Measurements from ENCODE around the gene TMEM9. TPM values are rescaled to one million over a fixed set of nuclear protein-coding genes. Genes with fewer than 3 reads are reported as not detected.

TMEM9 gene
- total and polyA plus RNA-seq, 2 experiments from 2014 or later = 99.4 to 104 TPM

DNA sequence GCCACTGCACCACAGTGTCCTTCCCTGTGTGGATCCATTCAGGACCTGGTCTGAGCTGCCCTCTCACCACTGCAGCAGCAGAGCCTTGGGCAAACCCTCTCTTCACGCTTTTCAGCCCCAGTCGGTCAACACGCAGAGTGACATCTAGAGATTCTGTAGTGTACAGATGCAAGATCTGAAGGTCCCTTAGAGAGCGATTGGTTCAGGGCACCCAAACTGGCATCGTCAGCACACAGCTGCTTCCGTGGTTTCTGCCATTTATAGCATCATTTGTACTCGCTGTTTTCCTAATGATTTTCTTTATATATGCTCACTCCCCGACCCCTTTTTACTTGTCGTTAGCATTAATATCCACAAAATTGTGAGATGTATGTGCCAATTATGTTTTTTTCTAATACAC is 25.8 kb downstream of the TMEM9 start:
- H2AFZ ChIP-seq = no peak overlapping the region
- peaks cover 3% of the 10 kb centered on the region for H3K27me3 ChIP-seq
- H3K27ac ChIP-seq = no peak overlapping the region
- 86% methylated on average over 9 of the region's 9 CpGs for WGBS (ENCODE audit: low lambda C conversion rate, missing lambda C conversion rate)
- no peak overlapping the region for H3K4me3 ChIP-seq
- no peaks in the 10 kb centered on the region for H3K36me3 ChIP-seq (replicated peaks; ENCODE audit: insufficient read depth, low read depth)
- no peaks in the 10 kb centered on the region for H4K20me1 ChIP-seq (ENCODE audit: insufficient read depth, poor library complexity, severe bottlenecking)
- no peaks in the 10 kb centered on the region for H3K79me2 ChIP-seq
- no peaks in the 10 kb centered on the region for H3K9me2 ChIP-seq (replicated peaks; ENCODE audit: insufficient read depth)
- H3K4me2 ChIP-seq = no peak overlapping the region
- DNase-seq (ENCODE audit: low spot score) = no peak
- H3K4me1 ChIP-seq (ENCODE audit: insufficient read depth) = no peaks in the 10 kb centered on the region
- TF ChIP-seq EZH2 (IDR thresholded peaks at IDR 0.05; ENCODE audit: borderline replicate concordance) = no peak
- TF ChIP-seq, protein P1, sequence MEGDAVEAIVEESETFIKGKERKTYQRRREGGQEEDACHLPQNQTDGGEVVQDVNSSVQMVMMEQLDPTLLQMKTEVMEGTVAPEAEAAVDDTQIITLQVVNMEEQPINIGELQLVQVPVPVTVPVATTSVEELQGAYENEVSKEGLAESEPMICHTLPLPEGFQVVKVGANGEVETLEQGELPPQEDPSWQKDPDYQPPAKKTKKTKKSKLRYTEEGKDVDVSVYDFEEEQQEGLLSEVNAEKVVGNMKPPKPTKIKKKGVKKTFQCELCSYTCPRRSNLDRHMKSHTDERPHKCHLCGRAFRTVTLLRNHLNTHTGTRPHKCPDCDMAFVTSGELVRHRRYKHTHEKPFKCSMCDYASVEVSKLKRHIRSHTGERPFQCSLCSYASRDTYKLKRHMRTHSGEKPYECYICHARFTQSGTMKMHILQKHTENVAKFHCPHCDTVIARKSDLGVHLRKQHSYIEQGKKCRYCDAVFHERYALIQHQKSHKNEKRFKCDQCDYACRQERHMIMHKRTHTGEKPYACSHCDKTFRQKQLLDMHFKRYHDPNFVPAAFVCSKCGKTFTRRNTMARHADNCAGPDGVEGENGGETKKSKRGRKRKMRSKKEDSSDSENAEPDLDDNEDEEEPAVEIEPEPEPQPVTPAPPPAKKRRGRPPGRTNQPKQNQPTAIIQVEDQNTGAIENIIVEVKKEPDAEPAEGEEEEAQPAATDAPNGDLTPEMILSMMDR (IDR thresholded peaks at IDR 0.05; ENCODE audit: poor library complexity) = no peak
- TF ChIP-seq EZH2phosphoT487 (IDR thresholded peaks at IDR 0.05; ENCODE audit: low read depth, severe bottlenecking, unreplicated experiment) = no peak
- H3K9me3 ChIP-seq (ENCODE audit: low read depth) = no peaks in the 10 kb centered on the region

DNA sequence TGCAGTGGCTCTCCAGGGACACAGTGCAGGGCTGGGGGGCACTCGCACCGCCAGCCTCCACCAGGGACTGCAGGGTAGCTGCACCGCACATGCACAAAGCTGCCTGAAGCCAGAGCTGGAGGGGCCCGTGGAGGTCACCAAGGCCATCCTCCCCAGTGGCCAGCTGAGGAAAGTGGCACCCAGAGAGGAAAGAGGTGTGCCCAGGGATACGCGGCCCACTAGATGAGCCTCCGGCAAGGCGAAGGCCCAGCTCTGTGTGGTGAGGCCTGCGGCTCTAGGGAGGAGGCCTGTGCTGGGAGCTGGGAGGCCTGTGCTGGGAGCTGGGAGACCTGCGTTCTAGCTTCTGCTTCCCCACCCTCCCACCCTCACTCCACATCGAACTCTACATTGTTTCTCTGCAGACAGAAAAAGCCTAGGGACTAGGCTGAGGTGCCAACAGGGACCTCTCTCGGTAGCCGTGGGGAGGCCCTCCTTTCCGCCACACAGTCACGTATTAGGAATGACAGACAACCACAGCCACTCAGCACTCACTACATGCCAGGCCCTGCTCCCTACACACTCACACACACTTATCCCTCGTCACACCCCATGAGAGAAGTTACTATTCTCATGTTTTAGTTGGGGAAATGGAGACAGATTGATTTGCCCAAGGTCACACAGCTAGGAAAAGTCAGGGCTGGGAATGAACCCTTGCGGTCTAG is 26.4 kb downstream of the TMEM9 start:
- Histone ChIP-seq H4K20me1 (ENCODE audit: insufficient read depth, poor library complexity, severe bottlenecking) (no peaks in the 10 kb centered on the region), H3K4me1 (ENCODE audit: insufficient read depth) (no peaks in the 10 kb centered on the region), H3K9me2 (replicated peaks; ENCODE audit: insufficient read depth) (no peaks in the 10 kb centered on the region), H3K27ac (no peak overlapping the region), H2AFZ (no peak overlapping the region), H3K79me2 (no peaks in the 10 kb centered on the region), H3K9me3 (ENCODE audit: low read depth) (no peaks in the 10 kb centered on the region), H3K4me2 (no peak overlapping the region), H3K36me3 (replicated peaks; ENCODE audit: insufficient read depth, low read depth) (no peaks in the 10 kb centered on the region), H3K27me3 (peaks cover 9% of the 10 kb centered on the region), H3K4me3 (no peak overlapping the region)
- no peak for DNase-seq (ENCODE audit: low spot score)
- 93% methylated on average over 16 of the region's 17 CpGs for WGBS (ENCODE audit: low lambda C conversion rate, missing lambda C conversion rate)
- TF ChIP-seq, protein P1 (IDR thresholded peaks at IDR 0.05; ENCODE audit: poor library complexity) = no peak
- TF ChIP-seq EZH2phosphoT487 (IDR thresholded peaks at IDR 0.05; ENCODE audit: low read depth, severe bottlenecking, unreplicated experiment) (no peak), EZH2 (IDR thresholded peaks at IDR 0.05; ENCODE audit: borderline replicate concordance) (no peak)

DNA sequence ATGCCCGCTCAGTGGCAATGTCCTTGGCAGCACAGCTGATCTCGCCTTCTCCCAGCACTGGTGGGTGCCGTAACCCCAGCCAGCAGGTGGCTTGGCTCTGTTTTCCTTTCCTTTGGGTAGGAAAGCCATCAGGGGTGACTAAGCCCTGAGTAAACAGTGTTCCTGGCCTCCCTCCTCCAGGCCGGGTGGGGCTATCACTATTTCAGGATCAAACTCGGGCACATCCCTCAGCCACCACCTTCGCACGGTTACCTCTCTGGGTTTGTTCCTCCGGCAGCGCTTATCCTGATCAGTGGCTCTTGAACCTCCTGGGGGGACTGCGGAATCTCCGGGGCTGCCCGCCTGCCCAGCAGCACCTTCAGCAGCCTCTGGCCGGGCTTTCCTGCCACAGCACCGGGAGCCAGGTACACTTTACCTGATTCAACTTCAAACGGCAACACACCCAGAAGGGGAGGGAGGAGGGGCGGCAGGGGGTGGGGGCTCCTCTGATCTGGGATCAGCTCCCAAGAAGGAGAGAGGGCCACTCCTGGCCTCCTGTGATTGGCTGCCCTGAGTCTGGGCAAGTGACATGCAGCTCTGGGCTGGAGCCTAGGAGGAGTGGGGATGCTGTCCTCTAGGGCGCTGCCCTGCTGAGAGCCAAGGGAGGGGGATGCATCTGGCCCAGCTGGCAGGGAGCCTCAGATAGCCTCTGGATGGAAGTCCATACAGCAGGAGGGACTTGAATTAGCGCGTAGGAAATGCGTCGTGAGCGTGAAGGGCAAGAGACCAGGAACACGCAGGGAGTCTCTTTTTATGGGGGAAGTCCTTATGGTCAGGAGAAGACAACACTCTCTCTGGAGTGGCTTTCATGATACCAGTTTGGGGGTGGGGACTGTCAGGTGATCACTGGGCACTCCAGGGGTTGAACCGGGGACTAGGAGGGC is 27.2 kb downstream of the TMEM9 start, which contains the start of gene ASCL5:
ASCL5 (minus strand) TSS at position 353 of the 923 bp plus-strand sequence. CDS start 11,812 bp downstream, outside the sequence.
- no peak within 1 kb of the TSS for H3K27ac ChIP-seq

More for the DNA sequence above, 27.2 kb downstream of the TMEM9 start, which contains the start of gene ASCL5:
- Histone ChIP-seq H3K4me3 (no peak within 1 kb of the TSS), H3K9me3 (ENCODE audit: low read depth) (no peaks in the 10 kb centered on the region), H3K9me2 (replicated peaks; ENCODE audit: insufficient read depth) (no peaks in the 10 kb centered on the region), H2AFZ (no peak within 1 kb of the TSS), H3K27me3 (peaks cover 10% of the 10 kb centered on the region), H3K4me2 (no peak within 1 kb of the TSS), H4K20me1 (ENCODE audit: insufficient read depth, poor library complexity, severe bottlenecking) (no peaks in the 10 kb centered on the region), H3K79me2 (no peaks in the 10 kb centered on the region), H3K36me3 (replicated peaks; ENCODE audit: insufficient read depth, low read depth) (no peaks in the 10 kb centered on the region), H3K4me1 (ENCODE audit: insufficient read depth) (no peaks in the 10 kb centered on the region)
- 51% methylated on average over 18 of the region's 24 CpGs for WGBS (ENCODE audit: low lambda C conversion rate, missing lambda C conversion rate)
- peak; percentile 56 for DNase-seq (ENCODE audit: low spot score)
- TF ChIP-seq, protein P1 (IDR thresholded peaks at IDR 0.05; ENCODE audit: poor library complexity) = no peak
- TF ChIP-seq EZH2phosphoT487 (IDR thresholded peaks at IDR 0.05; ENCODE audit: low read depth, severe bottlenecking, unreplicated experiment) = no peak
